Endothelial cell of umbilical vein (primary cell): ENCODE results near the gene RGS7BP. TPM values are rescaled to one million over a fixed set of nuclear protein-coding genes. Genes with fewer than 3 reads are reported as not detected.

ENCODE experiments used
- BruUV-seq: library from RNA; stranded (reverse); fragments of 400-500 nt; replicated peaks from 2 replicates; lab custom pipeline; 2021; lab: Mats Ljungman, UMichigan
- CTCF ChIA-PET: fragments of 300-600, 350-600 bp; sonication (Branson Sonifier 250); formaldehyde crosslinking; loops from one replicate; lab custom pipeline; 2021; ENCODE audit warnings: antibody characterized with exemption, inconsistent platforms; lab: Charles Lee
- POLR2A ChIA-PET: fragments of 300-600, 350-600 bp; sonication (Branson Sonifier 250); formaldehyde crosslinking; loops from one replicate; lab custom pipeline; 2021; ENCODE audit warnings: antibody characterized with exemption, inconsistent platforms; lab: Charles Lee
- DNase-seq: peaks from one replicate; pipeline ENCODE4 v3.0.0-alpha.2; 2011; ENCODE audit warnings: low read depth, low spot score
- FAIRE-seq: peaks from 2 replicates; lab custom pipeline; 2011; peaks lifted over from hg19 to GRCh38; lab: Jason Lieb, UNC
- H2AFZ ChIP-seq: 2 replicates; pipeline ENCODE4 v1.6.0; 2012; ENCODE audit warnings: low read depth, low read length, control low read depth, inconsistent platforms
- H3K27ac ChIP-seq: 2 replicates; pipeline ENCODE4 v1.5.1; 2011; ENCODE audit warnings: low read depth, mild to moderate bottlenecking, control low read depth, low read length, moderate library complexity; ENCODE audit not compliant: insufficient read depth
- H3K27me3 ChIP-seq, 2 experiments: 2 replicates each; pipeline versions ENCODE4 v1.6.0 to v1.6.1; 2011; ENCODE audit warnings: low read length in 2 of 2, mixed read lengths in 1 of 2; ENCODE audit not compliant: control insufficient read depth in 2 of 2, insufficient read depth in 2 of 2
- H3K36me3 ChIP-seq, 2 experiments: 2 replicates in 1 of 2; 3 replicates in 1 of 2; pipeline ENCODE4 v1.5.1; 2011; ENCODE audit warnings: low read length in 2 of 2, mild to moderate bottlenecking in 1 of 2, moderate library complexity in 1 of 2; ENCODE audit not compliant: control insufficient read depth in 2 of 2, insufficient read depth in 2 of 2; ENCODE audit errors: extremely low read depth in 1 of 2
- H3K4me1 ChIP-seq: 3 replicates; pipeline ENCODE4 v1.5.1; 2011; ENCODE audit warnings: mild to moderate bottlenecking, low read length; ENCODE audit not compliant: control insufficient read depth, insufficient read depth; ENCODE audit errors: extremely low read depth
- H3K4me2 ChIP-seq: 2 replicates; pipeline ENCODE4 v1.6.1; 2011; ENCODE audit warnings: low read length, control low read depth, mixed read lengths; ENCODE audit not compliant: insufficient read depth
- H3K4me3 ChIP-seq, 3 experiments: fragments of 200-600 bp in 1 of 3; sonication (generic), shearing (Covaris generic) in 1 of 3; replicated peaks in 1 of 3; 2 replicates each; pipeline ENCODE4 v1.5.1; 2011 to 2016; ENCODE audit warnings: control low read depth in 3 of 3, low read length in 3 of 3, mild to moderate bottlenecking in 2 of 3, inconsistent platforms in 1 of 3, low read depth in 1 of 3, moderate library complexity in 1 of 3; ENCODE audit not compliant: insufficient read depth in 1 of 3
- H3K79me2 ChIP-seq: 2 replicates; pipeline ENCODE4 v1.6.0; 2012; ENCODE audit warnings: low read length, inconsistent platforms; ENCODE audit not compliant: control insufficient read depth, insufficient read depth
- H3K9ac ChIP-seq: replicated peaks from 2 replicates; pipeline ENCODE3; 2011; ENCODE audit warnings: low read length, control low read depth; ENCODE audit not compliant: insufficient read depth; ENCODE audit errors: extremely low read depth
- H3K9me1 ChIP-seq: replicated peaks from 3 replicates; pipeline ENCODE4 v1.6.0; 2011; ENCODE audit warnings: mild to moderate bottlenecking, low read length; ENCODE audit not compliant: control insufficient read depth, insufficient read depth; ENCODE audit errors: extremely low read depth
- H3K9me3 ChIP-seq: replicated peaks from 2 replicates; pipeline ENCODE4 v1.5.1; 2012; ENCODE audit warnings: low read length, inconsistent platforms; ENCODE audit not compliant: control insufficient read depth, insufficient read depth
- H4K20me1 ChIP-seq: replicated peaks from 2 replicates; pipeline ENCODE3; 2011; ENCODE audit warnings: mild to moderate bottlenecking, low read length; ENCODE audit not compliant: control insufficient read depth, insufficient read depth; ENCODE audit errors: extremely low read depth
- EZH2 ChIP-seq: IDR thresholded peaks from 2 replicates; pipeline ENCODE4 v1.6.1; 2012; ENCODE audit warnings: borderline replicate concordance, low read depth, mild to moderate bottlenecking, moderate library complexity, low read length, inconsistent platforms; ENCODE audit not compliant: severe bottlenecking
- FOS ChIP-seq: IDR thresholded peaks from 2 replicates; pipeline ENCODE4 v1.6.1; 2011; ENCODE audit warnings: mild to moderate bottlenecking, low read length, moderate library complexity, borderline replicate concordance; ENCODE audit not compliant: insufficient read depth
- GATA2 ChIP-seq: IDR thresholded peaks from 2 replicates; pipeline ENCODE4 v1.7.0; 2011; ENCODE audit warnings: low read depth, mild to moderate bottlenecking, moderate library complexity, mixed read lengths, low read length; ENCODE audit not compliant: insufficient read length, insufficient read depth
- JUN ChIP-seq: IDR thresholded peaks from 2 replicates; pipeline ENCODE4 v1.6.1; 2011; ENCODE audit warnings: borderline replicate concordance, low read depth; ENCODE audit not compliant: insufficient read length, insufficient read depth
- MAX ChIP-seq: IDR thresholded peaks from 2 replicates; pipeline ENCODE4 v1.6.1; 2011; ENCODE audit not compliant: insufficient read depth, insufficient read length
- POLR2A ChIP-seq: IDR thresholded peaks from 2 replicates; pipeline ENCODE4 v1.6.1; 2012; ENCODE audit warnings: low read depth, mild to moderate bottlenecking, control low read depth, low read length
- dilution Hi-C: fragments of 300-500 bp; cut with MboI; formaldehyde crosslinking; loops from one replicate; pipeline ENCODE4 v1.15.0; 2019; ENCODE audit warnings: low sequenced_read_pairs; ENCODE audit not compliant: extremely low pct_ligation_motif_present
- intact Hi-C: fragments of 100-400 bp; cut with micrococcal nuclease; formaldehyde crosslinking; loops from one replicate; pipeline ENCODE4 v1.10.0; 2022
- polyA plus RNA-seq, 4 experiments: library from polyadenylated mRNA; depleted of rRNA in 3 of 4; stranded (reverse) in 3 of 4; unstranded in 1 of 4; fragments of >200 nt; gene quantifications; 2 replicates each; pipeline versions ENCODE4 v1.2.1 to v1.2.3, GENCODE V29; 2011 to 2012; ENCODE audit warnings: missing spikeins in 1 of 4
- total RNA-seq: library from RNA; stranded (reverse); gene quantifications from 2 replicates; pipeline ENCODE4 v1.2.3, GENCODE V29; 2021
- TF ChIP-seq, protein P1 (sequence below), 2 donors: IDR thresholded peaks; 1 replicate in 1 of 2; 2 replicates in 1 of 2; pipeline ENCODE4 v1.5.1; 2011; ENCODE audit warnings: low read length in 2 of 2, mild to moderate bottlenecking in 2 of 2, moderate library complexity in 2 of 2, control low read depth in 1 of 2, inconsistent platforms in 1 of 2, low read depth in 1 of 2; ENCODE audit not compliant: insufficient read depth in 1 of 2; ENCODE audit errors: extremely low read depth in 1 of 2

Gene RGS7BP
- total and polyA plus RNA-seq, 2 donors (not counting 3 experiments of a cell fraction or from before 2014, with no cell fraction given) = 0.51 to 2.0 TPM

DNA sequence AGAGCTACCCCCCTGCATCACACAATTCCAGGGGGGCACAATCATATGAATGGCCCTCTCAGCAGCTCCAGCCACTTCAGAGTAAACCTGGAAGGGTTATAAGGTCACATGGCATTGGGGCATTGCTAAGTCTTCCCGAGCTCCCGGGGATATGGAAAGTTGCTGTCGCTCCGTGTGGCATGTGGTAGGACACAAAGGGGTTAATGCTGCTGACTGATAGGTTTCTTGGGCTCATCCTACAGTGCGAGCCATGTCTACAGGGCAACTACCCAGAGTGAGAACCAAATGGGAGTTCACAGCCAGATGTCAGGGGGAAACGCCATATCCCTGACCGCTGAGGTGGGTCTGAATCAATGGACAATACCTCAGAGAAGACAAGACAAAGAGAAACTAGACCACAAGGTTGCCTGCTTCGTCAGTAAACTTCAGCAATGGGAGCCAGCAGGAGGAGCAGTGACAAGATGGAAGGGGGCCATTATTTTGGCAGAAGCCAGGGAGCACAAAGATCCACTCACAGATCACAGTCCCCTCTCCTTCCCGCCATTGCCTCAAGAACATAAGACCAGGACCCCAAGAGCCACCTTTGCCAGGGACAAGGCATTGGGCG lies 132.1 kb downstream of the RGS7BP start:
- no peak for FAIRE-seq
- H3K79me2 ChIP-seq = no peaks in the 10 kb centered on the region
- no peaks in the 10 kb centered on the region for H3K9me3 ChIP-seq
- ChIA-PET POLR2A (no interaction called here), CTCF (interaction anchor here (1.0 to 1.8 kb wide), 2 partner anchors 12 to 147 kb away, joined by 3 to 4 read pairs; no protein-coding TSS in a partner anchor)
- dilution Hi-C loops = no loop called here
- H3K4me1 ChIP-seq = peaks cover 4% of the 10 kb centered on the region
- no peaks in the 10 kb centered on the region for H3K36me3 ChIP-seq
- H3K27me3 ChIP-seq = peaks cover 19 to 25% of the 10 kb centered on the region in 2 experiments
- no peak overlapping the region for H3K4me2 ChIP-seq
- no peaks in the 10 kb centered on the region for H4K20me1 ChIP-seq
- BruUV-seq = no TSS peak
- no peaks in the 10 kb centered on the region for H3K9me1 ChIP-seq
- DNase-seq = no peak
- no peak overlapping the region for H3K27ac ChIP-seq
- H3K9ac ChIP-seq = no peak overlapping the region
- H3K4me3 ChIP-seq = no peak overlapping the region
- no peak overlapping the region for H2AFZ ChIP-seq
- TF ChIP-seq EZH2 (no peak), POLR2A (no peak), MAX (no peak), FOS (no peak), JUN (no peak), GATA2 (no peak)
- TF ChIP-seq, protein P1, sequence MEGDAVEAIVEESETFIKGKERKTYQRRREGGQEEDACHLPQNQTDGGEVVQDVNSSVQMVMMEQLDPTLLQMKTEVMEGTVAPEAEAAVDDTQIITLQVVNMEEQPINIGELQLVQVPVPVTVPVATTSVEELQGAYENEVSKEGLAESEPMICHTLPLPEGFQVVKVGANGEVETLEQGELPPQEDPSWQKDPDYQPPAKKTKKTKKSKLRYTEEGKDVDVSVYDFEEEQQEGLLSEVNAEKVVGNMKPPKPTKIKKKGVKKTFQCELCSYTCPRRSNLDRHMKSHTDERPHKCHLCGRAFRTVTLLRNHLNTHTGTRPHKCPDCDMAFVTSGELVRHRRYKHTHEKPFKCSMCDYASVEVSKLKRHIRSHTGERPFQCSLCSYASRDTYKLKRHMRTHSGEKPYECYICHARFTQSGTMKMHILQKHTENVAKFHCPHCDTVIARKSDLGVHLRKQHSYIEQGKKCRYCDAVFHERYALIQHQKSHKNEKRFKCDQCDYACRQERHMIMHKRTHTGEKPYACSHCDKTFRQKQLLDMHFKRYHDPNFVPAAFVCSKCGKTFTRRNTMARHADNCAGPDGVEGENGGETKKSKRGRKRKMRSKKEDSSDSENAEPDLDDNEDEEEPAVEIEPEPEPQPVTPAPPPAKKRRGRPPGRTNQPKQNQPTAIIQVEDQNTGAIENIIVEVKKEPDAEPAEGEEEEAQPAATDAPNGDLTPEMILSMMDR (IDR thresholded peaks at IDR 0.05; ENCODE audit: extremely low read depth in 1 of 2, insufficient read depth in 1 of 2, low read depth in 1 of 2, low read length in 2 of 2) = no peak
- intact Hi-C loops = loop anchor here (10.0 kb wide), 1 partner anchor 317 kb away; no protein-coding TSS in a partner anchor
